Lung (tissue), 12 donors: ENCODE data around the gene PHF8. TPM values are rescaled to one million over a fixed set of nuclear protein-coding genes. Genes with fewer than 3 reads are reported as not detected.

Source experiments
- ATAC-seq: fragments of 200-7000 bp; cut with Tn5 transposase; one replicate; pipeline ENCODE4 v1.9.1; 2020; ENCODE audit warnings: moderate number of reproducible peaks; ENCODE audit not compliant: insufficient read depth, low FRiP score
- DNase-seq, 3 donors: peaks; one replicate each; pipeline ENCODE4 v3.0.0-alpha.2; 2013 to 2017
- H3K27ac ChIP-seq, 2 donors: one replicate each; pipeline ENCODE4 v1.5.1; 2013; ENCODE audit warnings: mild to moderate bottlenecking in 2 of 2, moderate library complexity in 2 of 2, control low read depth in 1 of 2, inconsistent platforms in 1 of 2, low read depth in 1 of 2, low read length in 1 of 2
- H3K27me3 ChIP-seq, 3 donors: one replicate each; pipeline ENCODE4 v1.5.1; 2013; ENCODE audit warnings: low read length in 2 of 3; ENCODE audit not compliant: control insufficient read depth in 3 of 3, insufficient read depth in 3 of 3
- H3K36me3 ChIP-seq, 4 donors: one replicate each; pipeline ENCODE4 v1.5.1; 2013; ENCODE audit warnings: low read length in 4 of 4, mild to moderate bottlenecking in 1 of 4, moderate library complexity in 1 of 4; ENCODE audit not compliant: control insufficient read depth in 4 of 4, insufficient read depth in 4 of 4
- H3K4me1 ChIP-seq, 5 donors: one replicate each; pipeline ENCODE4 v1.5.1; 2013; ENCODE audit warnings: low read length in 5 of 5, mild to moderate bottlenecking in 2 of 5, moderate library complexity in 1 of 5; ENCODE audit not compliant: control insufficient read depth in 5 of 5, insufficient read depth in 5 of 5
- H3K4me3 ChIP-seq: one replicate; pipeline ENCODE4 v1.5.1; 2013; ENCODE audit warnings: mild to moderate bottlenecking, control low read depth, moderate library complexity
- H3K9ac ChIP-seq, 2 donors: one replicate each; pipeline ENCODE4 v1.5.1; 2013; ENCODE audit warnings: low read length in 2 of 2, control low read depth in 1 of 2; ENCODE audit not compliant: insufficient read depth in 1 of 2
- H3K9me3 ChIP-seq, 4 donors: one replicate each; pipeline ENCODE4 v1.5.1; 2013; ENCODE audit warnings: low read length in 3 of 4, mild to moderate bottlenecking in 1 of 4, moderate library complexity in 1 of 4; ENCODE audit not compliant: control insufficient read depth in 4 of 4, insufficient read depth in 3 of 4
- CTCF ChIP-seq: IDR thresholded peaks from 2 replicates; pipeline ENCODE4 v1.5.1; 2012; ENCODE audit warnings: mild to moderate bottlenecking; ENCODE audit errors: control extremely low read depth, extremely low read depth
- WGBS, 2 donors: extraction: QIAGEN DNeasy Blood & Tissue Kit; methylation state at CpG; one replicate each; pipeline ENCODE4 v1.1.7; 2013; 5-methylcytosine and 5-hydroxymethylcytosine counted together
- polyA plus RNA-seq, 2 donors: library from polyadenylated mRNA; stranded (reverse); fragments of 200-250 nt; gene quantifications; one replicate each; pipeline ENCODE4 v1.2.1, GENCODE V29; 2013
- total RNA-seq, 2 donors: library from RNA; depleted of rRNA in 1 of 2; stranded (reverse); fragments of >200 nt in 1 of 2; gene quantifications; one replicate each; pipeline ENCODE4 v1.2.1, GENCODE V29; 2014 to 2021
- donor health status: control.
- donor health status: control.
- donor health status: Bipolar disorder and iron deficiency.
- donor health status: healthy.
- donor health status: DM: yes; HTN: yes; CAD: no.

Gene PHF8
- total and polyA plus RNA-seq, 4 donors: 7.2 to 37.5 (median 19.5) TPM

GRCh38 chrX:54045563-54046228, 1.4 kb upstream of the PHF8 start:
- ATAC-seq: no peak
- 83 to 90% methylated on average over 12 of the region's 12 CpGs for WGBS, 2 donors

GRCh38 chrX:54044877-54045338, 635 bp upstream of the PHF8 start:
- H3K36me3 ChIP-seq: peaks cover 0 to 6% (median under 1%) of the 10 kb centered on the region in 4 donors
- peak in 1 of 3 donors; percentile 51 for DNase-seq
- peaks cover 0 to 8% (median 0%) of the 10 kb centered on the region in 4 donors for H3K9me3 ChIP-seq
- TF ChIP-seq CTCF: no peak
- H3K4me1 ChIP-seq: peaks cover 0 to 6% (median 0%) of the 10 kb centered on the region in 5 donors
- H3K27me3 ChIP-seq: no peaks in the 10 kb centered on the region
- peak overlapping the region; percentile 31 to 64 for H3K9ac ChIP-seq
- ATAC-seq: no peak
- peak overlapping the region; percentile 18 for H3K4me3 ChIP-seq
- peak overlapping the region; percentile 95 to 98 for H3K27ac ChIP-seq
- 6 to 40% methylated on average over 10 of the region's 10 CpGs for WGBS, 2 donors

More at GRCh38 chrX:54045563-54046228, 1.4 kb upstream of the PHF8 start:
- Histone ChIP-seq H3K4me3 (no peak overlapping the region), H3K36me3 (peaks cover 0 to 6% (median under 1%) of the 10 kb centered on the region in 4 donors), H3K27ac (no peak overlapping the region), H3K9ac (no peak overlapping the region), H3K27me3 (no peaks in the 10 kb centered on the region), H3K9me3 (peaks cover 0 to 8% (median 0%) of the 10 kb centered on the region in 4 donors), H3K4me1 (peaks cover 0 to 6% (median 0%) of the 10 kb centered on the region in 5 donors)
- DNase-seq: peak in 1 of 3 donors; percentile 3
- no peak for TF ChIP-seq CTCF

GRCh38 chrX:54043541-54044125, 640 bp downstream of the PHF8 start:
- Histone ChIP-seq H3K9ac (peak overlapping the region; percentile 60 to 69), H3K36me3 (peaks cover 0 to 6% (median 1%) of the 10 kb centered on the region in 4 donors), H3K4me1 (peaks cover 0 to 6% (median 0%) of the 10 kb centered on the region in 5 donors), H3K27me3 (no peaks in the 10 kb centered on the region), H3K4me3 (peak overlapping the region; percentile 60), H3K27ac (peak overlapping the region; percentile 97 to 98), H3K9me3 (peaks cover 0 to 8% (median 0%) of the 10 kb centered on the region in 4 donors)
- no peak for TF ChIP-seq CTCF
- WGBS, 2 donors: 0 to 36% methylated on average over 22 to 43 of the region's 43 CpGs
- peak in 2 of 3 donors; percentile 28 to 31 for DNase-seq
- peak; percentile 24 for ATAC-seq
